HCT116 (cell line): ENCODE data around the gene ZDHHC14. TPM values are rescaled to one million over a fixed set of nuclear protein-coding genes. Genes with fewer than 3 reads are reported as not detected.

Experiments
- ATAC-seq: fragments of 200-7000 bp; cut with Tn5 transposase; 2 replicates; pipeline ENCODE4 v1.9.1; 2020; ENCODE audit warnings: mild to moderate bottlenecking, moderate library complexity
- BruUV-seq: library from RNA; stranded (reverse); fragments of 400-500 nt; replicated peaks from 2 replicates; lab custom pipeline; 2021; lab: Mats Ljungman, UMichigan
- CTCF ChIA-PET: fragments of 300-600 bp; sonication (Branson Sonifier 250); formaldehyde crosslinking; loops from one replicate; lab custom pipeline; 2021; ENCODE audit warnings: antibody characterized with exemption; lab: Charles Lee
- POLR2A ChIA-PET: fragments of 300-600, 350-600 bp; sonication (Branson Sonifier 250); formaldehyde crosslinking; loops from one replicate; lab custom pipeline; 2021; ENCODE audit warnings: antibody characterized with exemption; lab: Charles Lee
- RAD21 ChIA-PET, 2 experiments: fragments of 300-600 bp; sonication (Branson Sonifier 250); formaldehyde crosslinking; loops; one replicate each; lab custom pipeline; 2023; ENCODE audit warnings: low total read pairs in 2 of 2; ENCODE audit not compliant: uncharacterized antibody in 2 of 2, unreplicated experiment in 2 of 2, low non-redundant PET in 1 of 2; lab: Charles Lee
- DNase-seq: peaks from one replicate; pipeline ENCODE4 v3.0.0-alpha.2; 2010; ENCODE audit warnings: low read depth, low spot score
- H2AFZ ChIP-seq: fragments of 200-600 bp; shearing (Covaris generic), sonication (generic); 2 replicates; pipeline ENCODE4 v1.6.1; 2017; ENCODE audit warnings: low read depth, mixed run types, mixed read lengths, antibody characterized with exemption, low read length; ENCODE audit not compliant: poor library complexity, severe bottlenecking
- H3K27ac ChIP-seq: 2 replicates; pipeline ENCODE4 v1.5.1; 2012; ENCODE audit warnings: low read depth, low read length
- H3K27me3 ChIP-seq: fragments of 200-600 bp; sonication (generic); 2 replicates; pipeline ENCODE4 v1.6.1; 2016; ENCODE audit warnings: mixed run types, low read length, mixed read lengths; ENCODE audit not compliant: insufficient read depth
- H3K36me3 ChIP-seq, 2 experiments: fragments of 200-500 bp in 1 of 2; fragments of 200-600 bp in 1 of 2; sonication (Bioruptor generic) in 1 of 2; sonication (generic) in 1 of 2; 2 replicates each; pipeline versions ENCODE4 v1.5.1 to v1.6.1; 2014 to 2016; ENCODE audit warnings: low read length in 2 of 2, inconsistent platforms in 1 of 2, mixed read lengths in 1 of 2, mixed run types in 1 of 2; ENCODE audit not compliant: insufficient read depth in 2 of 2, control insufficient read depth in 1 of 2
- H3K4me1 ChIP-seq, 2 experiments: fragments of 200-600 bp in 1 of 2; sonication (generic) in 1 of 2; 2 replicates each; pipeline versions ENCODE4 v1.5.1 to v1.6.1; 2012 to 2017; ENCODE audit warnings: low read length in 2 of 2, inconsistent platforms in 1 of 2, mild to moderate bottlenecking in 1 of 2, mixed read lengths in 1 of 2, mixed run types in 1 of 2, moderate library complexity in 1 of 2; ENCODE audit not compliant: insufficient read depth in 2 of 2, control insufficient read depth in 1 of 2
- H3K4me2 ChIP-seq: fragments of 200-600 bp; sonication (generic); 2 replicates; pipeline ENCODE4 v1.6.1; 2017; ENCODE audit warnings: mixed run types, low read length, mixed read lengths
- H3K4me3 ChIP-seq, 2 experiments: fragments of 200-600 bp in 1 of 2; sonication (generic) in 1 of 2; replicated peaks in 1 of 2; 2 replicates each; pipeline ENCODE4 v1.5.1; 2011 to 2016; ENCODE audit warnings: low read length in 2 of 2, control low read depth in 1 of 2, low read depth in 1 of 2, mild to moderate bottlenecking in 1 of 2, mixed read lengths in 1 of 2, mixed run types in 1 of 2
- H3K79me2 ChIP-seq: fragments of 200-600 bp; sonication (generic); 2 replicates; pipeline ENCODE4 v1.6.1; 2017; ENCODE audit warnings: mild to moderate bottlenecking, mixed run types, low read length, moderate library complexity, mixed read lengths; ENCODE audit not compliant: insufficient read depth
- H3K9ac ChIP-seq: fragments of 200-600 bp; sonication (generic); 2 replicates; pipeline ENCODE4 v1.6.1; 2016; ENCODE audit warnings: low read length, mixed read lengths
- H3K9me2 ChIP-seq: fragments of 200-600 bp; sonication (generic), shearing (Covaris generic); 2 replicates; pipeline ENCODE4 v1.6.1; 2017; ENCODE audit warnings: mixed run types, mild to moderate bottlenecking, moderate library complexity; ENCODE audit not compliant: insufficient read depth
- H3K9me3 ChIP-seq, 2 experiments: fragments of 200-500 bp in 1 of 2; fragments of 200-600 bp in 1 of 2; sonication (Bioruptor generic) in 1 of 2; sonication (generic) in 1 of 2; 2 replicates each; pipeline ENCODE4 v1.6.1; 2014 to 2017; ENCODE audit warnings: low read length in 2 of 2, mixed read lengths in 2 of 2, inconsistent platforms in 1 of 2, low read depth in 1 of 2, mild to moderate bottlenecking in 1 of 2, mixed run types in 1 of 2, moderate library complexity in 1 of 2; ENCODE audit not compliant: control insufficient read depth in 1 of 2, insufficient read depth in 1 of 2
- H4K20me1 ChIP-seq: fragments of 200-600 bp; sonication (generic), shearing (Covaris generic); 2 replicates; pipeline ENCODE4 v1.6.1; 2017; ENCODE audit warnings: mixed run types, mild to moderate bottlenecking, moderate library complexity; ENCODE audit not compliant: insufficient read depth
- CBX3 ChIP-seq: IDR thresholded peaks from 2 replicates; pipeline ENCODE4 v1.6.1; 2012; ENCODE audit warnings: low read depth
- CEBPB ChIP-seq: IDR thresholded peaks from 2 replicates; pipeline ENCODE4 v1.6.1; 2012; ENCODE audit warnings: low read depth
- EGR1 ChIP-seq: IDR thresholded peaks from 2 replicates; pipeline ENCODE4 v1.6.1; 2012; ENCODE audit warnings: low read depth
- EZH2 ChIP-seq: fragments of 200-600 bp; sonication (generic); IDR thresholded peaks from 2 replicates; pipeline ENCODE4 v1.6.1; 2017; ENCODE audit warnings: antibody characterized with exemption, mixed run types
- EZH2phosphoT487 ChIP-seq: fragments of 200-600 bp; IDR thresholded peaks from 2 replicates; pipeline ENCODE4 v1.6.1; 2018; ENCODE audit warnings: antibody characterized with exemption, borderline replicate concordance
- FOSL1 ChIP-seq: IDR thresholded peaks from 2 replicates; pipeline ENCODE4 v1.6.1; 2012; ENCODE audit warnings: low read depth
- JUND ChIP-seq: IDR thresholded peaks from 2 replicates; pipeline ENCODE4 v1.6.1; 2012
- POLR2A ChIP-seq: IDR thresholded peaks from 2 replicates; pipeline ENCODE4 v1.7.0; 2011; ENCODE audit warnings: borderline replicate concordance; ENCODE audit not compliant: insufficient read depth, insufficient read length; ENCODE audit errors: extremely low read depth
- POLR2AphosphoS5 ChIP-seq: IDR thresholded peaks from 2 replicates; pipeline ENCODE4 v1.6.1; 2011; ENCODE audit warnings: mild to moderate bottlenecking, low read depth, low read length, moderate library complexity
- RAD21 ChIP-seq: IDR thresholded peaks from 2 replicates; pipeline ENCODE4 v1.6.1; 2012; ENCODE audit warnings: low read depth, mild to moderate bottlenecking
- SIN3A ChIP-seq: IDR thresholded peaks from 2 replicates; pipeline ENCODE4 v1.6.1; 2012; ENCODE audit warnings: low read depth
- SP1 ChIP-seq: IDR thresholded peaks from 2 replicates; pipeline ENCODE4 v1.6.1; 2012; ENCODE audit warnings: low read depth
- SRF ChIP-seq: IDR thresholded peaks from 2 replicates; pipeline ENCODE4 v1.6.1; 2012; ENCODE audit warnings: low read depth
- YY1 ChIP-seq: IDR thresholded peaks from 2 replicates; pipeline ENCODE4 v1.6.1; 2011; ENCODE audit warnings: low read length, low read depth, moderate library complexity, mild to moderate bottlenecking; ENCODE audit not compliant: insufficient replicate concordance; ENCODE audit errors: extremely low read depth
- ZFX ChIP-seq: fragments of 450-650 bp; IDR thresholded peaks from 2 replicates; pipeline ENCODE4 v1.6.1; 2017
- ZNF274 ChIP-seq: fragments of 200-500 bp; sonication (Bioruptor generic); IDR thresholded peaks from 2 replicates; pipeline ENCODE4 v1.6.1; 2014; ENCODE audit warnings: mild to moderate bottlenecking, low read depth, low read length, inconsistent platforms
- intact Hi-C: fragments of 100-400 bp; cut with micrococcal nuclease; formaldehyde crosslinking; loops from 2 replicates; pipeline ENCODE4 v1.10.0; 2022
- total RNA-seq: library from RNA; stranded (reverse); gene quantifications from one replicate; pipeline ENCODE4 v1.2.1, GENCODE V29; 2021; ENCODE audit not compliant: unreplicated experiment
- TF ChIP-seq, protein P1 (sequence below): IDR thresholded peaks from 2 replicates; pipeline ENCODE4 v1.6.1; 2012; ENCODE audit warnings: low read depth
- TF ChIP-seq, protein P2 (sequence below), 3 experiments: fragments of 200-600 bp in 1 of 3; sonication (generic) in 1 of 3; IDR thresholded peaks in 2 of 3; conservative IDR thresholded peaks in 1 of 3; 2 replicates each; pipeline ENCODE4 v1.5.1; 2012 to 2017; ENCODE audit warnings: low read depth in 2 of 3, low read length in 2 of 3, antibody characterized with exemption in 1 of 3, borderline replicate concordance in 1 of 3, control low read depth in 1 of 3, mild to moderate bottlenecking in 1 of 3, mixed read lengths in 1 of 3, mixed run types in 1 of 3, moderate library complexity in 1 of 3; ENCODE audit not compliant: insufficient read depth in 1 of 3
- TF ChIP-seq, protein P3 (sequence below): IDR thresholded peaks from 2 replicates; pipeline ENCODE4 v1.6.1; 2012
- TF ChIP-seq, protein P4 (sequence below): IDR thresholded peaks from 2 replicates; pipeline ENCODE4 v1.6.1; 2012

The ZDHHC14 gene
- total RNA-seq, 1 experiment from 2014 or later: 5.3 TPM

DNA sequence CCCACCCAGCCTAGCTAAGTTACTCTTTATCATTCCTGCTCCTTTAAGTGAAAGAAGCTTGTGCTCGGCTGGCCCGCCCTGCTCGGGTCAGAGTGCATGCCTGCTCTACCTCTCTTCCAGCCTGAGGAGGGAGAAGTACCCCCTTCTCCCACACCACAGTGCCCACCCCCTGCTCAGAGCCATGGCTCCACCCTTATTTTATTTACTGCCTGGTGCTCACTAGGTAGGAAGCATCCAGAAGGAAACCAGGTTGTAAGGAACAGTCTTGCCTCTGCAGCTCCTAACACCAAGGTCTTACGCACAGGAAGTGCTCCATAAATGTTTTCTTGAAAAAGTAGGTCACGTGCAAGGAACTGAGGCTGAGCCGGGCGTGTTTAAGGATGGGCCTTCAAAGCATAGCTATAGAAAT is 336.4 kb downstream of the ZDHHC14 start:
- no peak overlapping the region for H3K9ac ChIP-seq
- no peaks in the 10 kb centered on the region for H3K27me3 ChIP-seq
- BruUV-seq: no TSS peak
- POLR2A ChIA-PET: no interaction called here
- H3K4me1 ChIP-seq: no peaks in the 10 kb centered on the region
- H3K4me3 ChIP-seq: no peak overlapping the region
- intact Hi-C loops: no loop called here
- no peak overlapping the region for H3K27ac ChIP-seq
- CTCF ChIA-PET: no interaction called here
- H3K9me3 ChIP-seq: no peaks in the 10 kb centered on the region
- DNase-seq (no peak), ATAC-seq (no peak)
- TF ChIP-seq, protein P1, sequence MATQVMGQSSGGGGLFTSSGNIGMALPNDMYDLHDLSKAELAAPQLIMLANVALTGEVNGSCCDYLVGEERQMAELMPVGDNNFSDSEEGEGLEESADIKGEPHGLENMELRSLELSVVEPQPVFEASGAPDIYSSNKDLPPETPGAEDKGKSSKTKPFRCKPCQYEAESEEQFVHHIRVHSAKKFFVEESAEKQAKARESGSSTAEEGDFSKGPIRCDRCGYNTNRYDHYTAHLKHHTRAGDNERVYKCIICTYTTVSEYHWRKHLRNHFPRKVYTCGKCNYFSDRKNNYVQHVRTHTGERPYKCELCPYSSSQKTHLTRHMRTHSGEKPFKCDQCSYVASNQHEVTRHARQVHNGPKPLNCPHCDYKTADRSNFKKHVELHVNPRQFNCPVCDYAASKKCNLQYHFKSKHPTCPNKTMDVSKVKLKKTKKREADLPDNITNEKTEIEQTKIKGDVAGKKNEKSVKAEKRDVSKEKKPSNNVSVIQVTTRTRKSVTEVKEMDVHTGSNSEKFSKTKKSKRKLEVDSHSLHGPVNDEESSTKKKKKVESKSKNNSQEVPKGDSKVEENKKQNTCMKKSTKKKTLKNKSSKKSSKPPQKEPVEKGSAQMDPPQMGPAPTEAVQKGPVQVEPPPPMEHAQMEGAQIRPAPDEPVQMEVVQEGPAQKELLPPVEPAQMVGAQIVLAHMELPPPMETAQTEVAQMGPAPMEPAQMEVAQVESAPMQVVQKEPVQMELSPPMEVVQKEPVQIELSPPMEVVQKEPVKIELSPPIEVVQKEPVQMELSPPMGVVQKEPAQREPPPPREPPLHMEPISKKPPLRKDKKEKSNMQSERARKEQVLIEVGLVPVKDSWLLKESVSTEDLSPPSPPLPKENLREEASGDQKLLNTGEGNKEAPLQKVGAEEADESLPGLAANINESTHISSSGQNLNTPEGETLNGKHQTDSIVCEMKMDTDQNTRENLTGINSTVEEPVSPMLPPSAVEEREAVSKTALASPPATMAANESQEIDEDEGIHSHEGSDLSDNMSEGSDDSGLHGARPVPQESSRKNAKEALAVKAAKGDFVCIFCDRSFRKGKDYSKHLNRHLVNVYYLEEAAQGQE: no peak
- TF ChIP-seq YY1 (no peak), FOSL1 (no peak), SRF (no peak), EZH2 (no peak), ZFX (no peak), SIN3A (no peak), ZNF274 (no peak), EZH2phosphoT487 (no peak), POLR2AphosphoS5 (no peak), JUND (no peak), POLR2A (no peak), CEBPB (no peak), SP1 (no peak), EGR1 (no peak), RAD21 (no peak), CBX3 (no peak)
- TF ChIP-seq, protein P2, sequence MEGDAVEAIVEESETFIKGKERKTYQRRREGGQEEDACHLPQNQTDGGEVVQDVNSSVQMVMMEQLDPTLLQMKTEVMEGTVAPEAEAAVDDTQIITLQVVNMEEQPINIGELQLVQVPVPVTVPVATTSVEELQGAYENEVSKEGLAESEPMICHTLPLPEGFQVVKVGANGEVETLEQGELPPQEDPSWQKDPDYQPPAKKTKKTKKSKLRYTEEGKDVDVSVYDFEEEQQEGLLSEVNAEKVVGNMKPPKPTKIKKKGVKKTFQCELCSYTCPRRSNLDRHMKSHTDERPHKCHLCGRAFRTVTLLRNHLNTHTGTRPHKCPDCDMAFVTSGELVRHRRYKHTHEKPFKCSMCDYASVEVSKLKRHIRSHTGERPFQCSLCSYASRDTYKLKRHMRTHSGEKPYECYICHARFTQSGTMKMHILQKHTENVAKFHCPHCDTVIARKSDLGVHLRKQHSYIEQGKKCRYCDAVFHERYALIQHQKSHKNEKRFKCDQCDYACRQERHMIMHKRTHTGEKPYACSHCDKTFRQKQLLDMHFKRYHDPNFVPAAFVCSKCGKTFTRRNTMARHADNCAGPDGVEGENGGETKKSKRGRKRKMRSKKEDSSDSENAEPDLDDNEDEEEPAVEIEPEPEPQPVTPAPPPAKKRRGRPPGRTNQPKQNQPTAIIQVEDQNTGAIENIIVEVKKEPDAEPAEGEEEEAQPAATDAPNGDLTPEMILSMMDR (IDR thresholded peaks at IDR 0.05 in 2 of 3, conservative IDR thresholded peaks at IDR 0.05 in 1 of 3; ENCODE audit: borderline replicate concordance in 1 of 3, insufficient read depth in 1 of 3, low read depth in 2 of 3, low read length in 2 of 3): no peak
- TF ChIP-seq, protein P3, sequence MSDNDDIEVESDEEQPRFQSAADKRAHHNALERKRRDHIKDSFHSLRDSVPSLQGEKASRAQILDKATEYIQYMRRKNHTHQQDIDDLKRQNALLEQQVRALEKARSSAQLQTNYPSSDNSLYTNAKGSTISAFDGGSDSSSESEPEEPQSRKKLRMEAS: no peak
- TF ChIP-seq, protein P4, sequence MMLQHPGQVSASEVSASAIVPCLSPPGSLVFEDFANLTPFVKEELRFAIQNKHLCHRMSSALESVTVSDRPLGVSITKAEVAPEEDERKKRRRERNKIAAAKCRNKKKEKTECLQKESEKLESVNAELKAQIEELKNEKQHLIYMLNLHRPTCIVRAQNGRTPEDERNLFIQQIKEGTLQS: no peak
- H3K9me2 ChIP-seq: no peaks in the 10 kb centered on the region
- no peaks in the 10 kb centered on the region for H4K20me1 ChIP-seq
- H2AFZ ChIP-seq: no peak overlapping the region
- no peaks in the 10 kb centered on the region for H3K79me2 ChIP-seq
- RAD21 ChIA-PET: no interaction called here
- no peak overlapping the region for H3K4me2 ChIP-seq
- H3K36me3 ChIP-seq: no peaks in the 10 kb centered on the region
